HG02759 (cell line): ENCODE results near the gene ANKRD27.
"Not testable (repeated sequence)": the region's sequence is repeated elsewhere in the genome, so short reads cannot be mapped to it uniquely, and the experiment has no call there.

Experiments
- ATAC-seq: cut with Tn5 transposase; IDR thresholded peaks from one replicate; pipeline ENCODE4 v1.9.1; 2021; ENCODE audit warnings: mild to moderate bottlenecking, moderate library complexity; ENCODE audit not compliant: unreplicated experiment

ANKRD27 gene

GRCh38 chr19:32656379-32656778 lies 18.6 kb downstream of the ANKRD27 start:
- not testable (repeated sequence) for ATAC-seq

- ATAC-seq: no peak
Measured at GRCh38 chr19:32653599-32653915, 21.4 kb downstream of the ANKRD27 start.

GRCh38 chr19:32652894-32653598 lies 21.9 kb downstream of the ANKRD27 start:
- ATAC-seq: no peak

- ATAC-seq: not testable (repeated sequence)
Measured at GRCh38 chr19:32652331-32652730, 22.6 kb downstream of the ANKRD27 start.

- no peak for ATAC-seq
Measured at GRCh38 chr19:32651729-32652140, 23.2 kb downstream of the ANKRD27 start.

- no peak for ATAC-seq
Measured at GRCh38 chr19:32650671-32651070, 24.3 kb downstream of the ANKRD27 start.

GRCh38 chr19:32649751-32650150 lies 25.2 kb downstream of the ANKRD27 start:
- ATAC-seq: no peak

- no peak for ATAC-seq
Measured at GRCh38 chr19:32647361-32647760, 27.6 kb downstream of the ANKRD27 start.

- ATAC-seq: no peak
Measured at GRCh38 chr19:32646556-32646955, 28.4 kb downstream of the ANKRD27 start.

- no peak for ATAC-seq
Measured at GRCh38 chr19:32642771-32643170, 32.2 kb downstream of the ANKRD27 start.

- ATAC-seq: no peak
Measured at GRCh38 chr19:32638625-32639024, 36.4 kb downstream of the ANKRD27 start.

- no peak for ATAC-seq
Measured at GRCh38 chr19:32637480-32637879, 37.5 kb downstream of the ANKRD27 start.

GRCh38 chr19:32631381-32631780 lies 43.6 kb downstream of the ANKRD27 start:
- no peak for ATAC-seq

GRCh38 chr19:32630338-32630737 lies 44.6 kb downstream of the ANKRD27 start:
- ATAC-seq: no peak

- no peak for ATAC-seq
Measured at GRCh38 chr19:32627714-32628270, 47.2 kb downstream of the ANKRD27 start.

- ATAC-seq: no peak
Measured at GRCh38 chr19:32626969-32627368, 48.0 kb downstream of the ANKRD27 start.

GRCh38 chr19:32624410-32624809 lies 50.6 kb downstream of the ANKRD27 start:
- no peak for ATAC-seq

GRCh38 chr19:32622002-32622401 lies 53.0 kb downstream of the ANKRD27 start:
- no peak for ATAC-seq

- ATAC-seq: no peak
Measured at GRCh38 chr19:32619051-32619685, 55.8 kb downstream of the ANKRD27 start.

- ATAC-seq: no peak
Measured at GRCh38 chr19:32615569-32615968, 59.4 kb downstream of the ANKRD27 start.

- ATAC-seq: no peak
Measured at GRCh38 chr19:32614916-32615315, 60.1 kb downstream of the ANKRD27 start.

GRCh38 chr19:32613008-32613407 lies 62.0 kb downstream of the ANKRD27 start:
- ATAC-seq: no peak
